ENCODE results near the gene ABCA5. TPM values are rescaled to one million over a fixed set of nuclear protein-coding genes. Genes with fewer than 3 reads are reported as not detected.
"Not testable (repeated sequence)": the region's sequence is repeated elsewhere in the genome, so short reads cannot be mapped to it uniquely, and the experiment has no call there.

Gene ABCA5
- total RNA-seq, 1 donor from 2014 or later: 485 TPM

GRCh38 chr17:69300222-69300621 lies 26.7 kb downstream of the ABCA5 start:
- H3K4me3 Mint-ChIP-seq (ENCODE audit: unreplicated experiment): no peak overlapping the region

GRCh38 chr17:69298120-69298722 lies 28.7 kb downstream of the ABCA5 start:
- H3K27me3 Mint-ChIP-seq (ENCODE audit: unreplicated experiment); DNase-seq; H3K4me1 Mint-ChIP-seq (ENCODE audit: low read depth, unreplicated experiment); H3K27ac Mint-ChIP-seq (ENCODE audit: unreplicated experiment); H3K9me3 Mint-ChIP-seq (ENCODE audit: unreplicated experiment); H3K36me3 Mint-ChIP-seq (ENCODE audit: unreplicated experiment): not testable (repeated sequence)
- H3K4me3 Mint-ChIP-seq (ENCODE audit: unreplicated experiment): peak overlapping the region; percentile 63

More at GRCh38 chr17:69300222-69300621, 26.7 kb downstream of the ABCA5 start:
- TF ChIP-seq CTCF (IDR thresholded peaks at IDR 0.05; ENCODE audit: partially characterized antibody, unreplicated experiment): no peak
- H3K27ac Mint-ChIP-seq (ENCODE audit: unreplicated experiment): no peak overlapping the region
- peaks cover 6% of the 10 kb centered on the region for H3K36me3 Mint-ChIP-seq (ENCODE audit: unreplicated experiment)
- H3K27me3 Mint-ChIP-seq (ENCODE audit: unreplicated experiment): no peaks in the 10 kb centered on the region
- DNase-seq: no peak
- no peaks in the 10 kb centered on the region for H3K9me3 Mint-ChIP-seq (ENCODE audit: unreplicated experiment)
- H3K4me1 Mint-ChIP-seq (ENCODE audit: low read depth, unreplicated experiment): peaks cover 2% of the 10 kb centered on the region

- Mint-ChIP-seq H3K4me1 (ENCODE audit: low read depth, unreplicated experiment) (no peaks in the 10 kb centered on the region), H3K9me3 (ENCODE audit: unreplicated experiment) (no peaks in the 10 kb centered on the region), H3K4me3 (ENCODE audit: unreplicated experiment) (no peak overlapping the region), H3K27ac (ENCODE audit: unreplicated experiment) (no peak overlapping the region), H3K36me3 (ENCODE audit: unreplicated experiment) (no peaks in the 10 kb centered on the region), H3K27me3 (ENCODE audit: unreplicated experiment) (peaks cover under 1% of the 10 kb centered on the region)
- no peak for DNase-seq
- TF ChIP-seq CTCF (IDR thresholded peaks at IDR 0.05; ENCODE audit: partially characterized antibody, unreplicated experiment): no peak
Measured at GRCh38 chr17:69287168-69287567, 39.8 kb downstream of the ABCA5 start.

GRCh38 chr17:69286257-69286656 lies 40.7 kb downstream of the ABCA5 start:
- H3K27me3 Mint-ChIP-seq (ENCODE audit: unreplicated experiment): peaks cover 1% of the 10 kb centered on the region
- H3K4me3 Mint-ChIP-seq (ENCODE audit: unreplicated experiment): no peak overlapping the region
- no peak for TF ChIP-seq CTCF (IDR thresholded peaks at IDR 0.05; ENCODE audit: partially characterized antibody, unreplicated experiment)
- H3K27ac Mint-ChIP-seq (ENCODE audit: unreplicated experiment): no peak overlapping the region
- H3K9me3 Mint-ChIP-seq (ENCODE audit: unreplicated experiment): no peaks in the 10 kb centered on the region
- H3K4me1 Mint-ChIP-seq (ENCODE audit: low read depth, unreplicated experiment): no peaks in the 10 kb centered on the region
- H3K36me3 Mint-ChIP-seq (ENCODE audit: unreplicated experiment): no peaks in the 10 kb centered on the region
- no peak for DNase-seq

- Mint-ChIP-seq H3K27me3 (ENCODE audit: unreplicated experiment) (peaks cover 1% of the 10 kb centered on the region), H3K36me3 (ENCODE audit: unreplicated experiment) (no peaks in the 10 kb centered on the region), H3K4me3 (ENCODE audit: unreplicated experiment) (no peak overlapping the region), H3K27ac (ENCODE audit: unreplicated experiment) (no peak overlapping the region), H3K9me3 (ENCODE audit: unreplicated experiment) (no peaks in the 10 kb centered on the region), H3K4me1 (ENCODE audit: low read depth, unreplicated experiment) (no peaks in the 10 kb centered on the region)
- TF ChIP-seq CTCF (IDR thresholded peaks at IDR 0.05; ENCODE audit: partially characterized antibody, unreplicated experiment): no peak
- no peak for DNase-seq
Measured at GRCh38 chr17:69284646-69285045, 42.3 kb downstream of the ABCA5 start.
